ENCODE results near the gene ZDHHC11.
"Not testable (repeated sequence)": the region's sequence is repeated elsewhere in the genome, so short reads cannot be mapped to it uniquely, and the experiment has no call there.

ZDHHC11 gene

DNA sequence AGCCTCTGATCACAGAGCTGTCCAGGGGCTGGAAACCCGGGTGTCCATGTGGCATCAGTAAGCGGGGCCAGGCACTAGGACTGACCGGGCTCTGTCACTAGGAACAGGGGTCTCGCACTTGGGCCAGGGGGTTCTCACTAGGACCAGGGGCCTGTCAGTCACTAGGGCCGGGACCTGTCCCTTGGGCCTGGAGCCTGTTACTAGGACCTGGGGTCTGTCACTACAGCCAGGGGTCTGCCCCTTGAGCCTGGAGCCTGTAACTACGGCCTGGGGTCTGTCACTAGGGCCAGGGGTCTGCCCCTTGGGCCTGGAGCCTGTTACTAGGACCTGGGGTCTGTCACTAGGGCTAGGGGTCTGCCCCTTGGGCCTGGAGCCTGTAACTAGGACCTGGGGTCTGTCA lies 76.5 kb downstream of the ZDHHC11 start:
- not testable (repeated sequence) for DNase-seq

DNA sequence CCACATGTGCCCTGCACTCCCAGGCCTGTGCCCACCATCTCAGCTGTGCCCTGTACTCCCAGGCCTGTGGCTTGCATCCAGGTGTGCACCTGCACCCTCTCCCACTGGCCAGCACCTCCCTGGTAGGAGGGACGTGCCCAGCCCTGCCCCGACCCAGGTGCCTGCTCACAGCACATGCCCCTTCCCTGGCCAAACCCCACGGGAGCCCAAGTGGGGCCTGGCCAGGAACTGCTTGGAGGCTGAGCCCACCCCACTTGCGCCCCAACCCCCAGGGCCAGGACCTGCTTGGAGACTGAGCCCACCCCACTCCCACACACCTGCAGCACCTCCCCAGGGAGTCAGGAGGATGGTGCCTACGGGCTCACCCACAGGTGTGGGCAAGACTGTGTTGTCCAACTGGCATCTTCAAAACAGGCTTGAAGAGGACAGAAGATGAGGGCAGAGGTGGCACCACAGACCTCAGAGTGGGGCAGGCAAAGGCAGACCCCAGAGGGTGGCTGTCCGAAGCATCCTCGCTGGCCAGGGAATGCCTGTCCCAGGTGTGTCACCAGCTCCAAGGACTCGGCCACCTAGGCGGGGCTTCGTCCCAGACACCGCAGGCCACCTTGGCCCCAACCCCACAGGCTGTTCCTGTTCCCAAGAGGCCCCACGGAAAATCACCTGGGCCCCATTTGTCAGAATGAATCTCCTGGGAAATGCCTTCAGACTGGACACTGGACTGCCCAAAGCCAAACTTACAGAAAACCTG lies 77.1 kb downstream of the ZDHHC11 start:
- no peak for DNase-seq

GRCh38 chr5:772931-773330 lies 77.9 kb downstream of the ZDHHC11 start:
- DNase-seq = not testable (repeated sequence)

GRCh38 chr5:772547-772890 lies 78.3 kb downstream of the ZDHHC11 start:
- not testable (repeated sequence) for DNase-seq

GRCh38 chr5:771841-772546 lies 78.8 kb downstream of the ZDHHC11 start:
- not testable (repeated sequence) for DNase-seq

- DNase-seq = not testable (repeated sequence)
These were observed 79.6 kb downstream of the ZDHHC11 start for GRCh38 chr5:771087-771781.

- DNase-seq = not testable (repeated sequence)
These were observed 80.2 kb downstream of the ZDHHC11 start for GRCh38 chr5:770585-770984.

DNA sequence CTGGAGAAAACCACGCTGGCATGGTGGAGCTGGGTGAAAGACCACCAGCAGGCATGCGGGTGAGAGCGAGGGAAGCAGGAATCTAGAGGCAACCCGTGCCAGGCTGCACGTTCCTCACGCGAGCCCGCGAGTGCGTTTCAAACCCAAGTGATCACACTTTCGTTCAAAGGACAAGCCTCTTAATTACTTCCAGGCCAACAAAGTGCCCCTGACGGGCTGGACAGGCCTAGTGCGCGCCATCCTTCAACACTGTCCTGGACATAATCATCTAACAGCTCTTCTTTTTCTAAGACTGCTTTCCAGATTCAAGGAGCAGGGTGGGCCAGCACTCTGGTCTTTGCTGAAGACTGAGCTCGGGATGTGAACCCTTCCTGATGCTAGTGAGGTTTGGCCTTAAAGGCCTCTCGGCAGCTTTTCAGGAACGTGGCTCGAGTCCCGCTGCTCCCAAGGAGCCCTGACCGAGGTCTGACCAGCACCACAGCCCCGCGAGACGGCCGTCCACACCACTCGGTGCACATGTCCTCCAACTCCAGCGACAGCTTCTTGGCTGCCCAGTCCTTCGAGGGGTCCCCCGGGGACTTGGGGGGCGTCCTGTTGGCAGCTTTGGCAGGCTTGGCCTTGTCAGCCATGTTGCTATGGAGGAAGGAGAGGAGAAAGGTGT lies 81.2 kb downstream of the ZDHHC11 start:
- DNase-seq = not testable (repeated sequence)

- DNase-seq = no peak
These were observed 83.9 kb downstream of the ZDHHC11 start for GRCh38 chr5:766666-767431.

GRCh38 chr5:765948-766631 lies 84.7 kb downstream of the ZDHHC11 start:
- no peak for DNase-seq

- no peak for DNase-seq
These were observed 86.6 kb downstream of the ZDHHC11 start for GRCh38 chr5:763998-764781.

DNA sequence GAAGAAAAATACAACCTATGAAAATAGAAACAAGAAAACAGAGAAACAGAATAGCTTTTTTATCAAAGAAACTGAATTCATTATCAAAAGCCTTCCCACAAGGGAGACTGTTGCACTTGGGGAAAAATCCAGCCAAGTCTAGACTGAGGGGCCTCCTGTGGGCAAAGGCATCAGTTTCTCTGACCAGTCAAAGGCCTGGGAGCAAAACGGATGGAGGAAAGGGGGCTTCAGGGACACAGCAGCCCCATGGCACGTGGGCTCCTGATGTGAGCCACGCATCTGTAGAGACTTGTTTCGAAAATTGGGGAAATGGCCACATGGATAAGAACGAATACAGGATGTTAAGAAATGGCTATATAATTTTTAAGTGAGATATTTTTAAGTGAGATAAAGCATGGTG lies 87.4 kb downstream of the ZDHHC11 start:
- no peak for DNase-seq

DNA sequence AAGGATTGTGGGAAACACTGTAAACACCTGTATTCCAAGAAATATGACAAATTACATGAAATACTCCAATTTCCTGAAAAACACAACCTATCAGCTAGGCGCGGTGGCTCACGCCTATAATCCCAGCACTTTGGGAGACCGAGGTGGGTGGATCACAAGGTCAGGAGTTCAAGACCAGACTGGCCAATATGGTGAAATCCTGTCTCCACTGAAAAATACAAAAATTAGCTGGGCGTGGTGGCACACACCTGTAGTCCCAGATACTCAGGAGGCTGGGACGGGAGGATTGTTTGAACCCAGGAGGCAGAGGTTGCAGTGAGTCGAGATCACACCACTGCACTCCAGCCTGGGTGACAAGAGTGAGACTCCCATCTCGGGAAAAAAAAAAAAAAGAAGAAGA lies 87.8 kb downstream of the ZDHHC11 start:
- DNase-seq = not testable (repeated sequence)

DNA sequence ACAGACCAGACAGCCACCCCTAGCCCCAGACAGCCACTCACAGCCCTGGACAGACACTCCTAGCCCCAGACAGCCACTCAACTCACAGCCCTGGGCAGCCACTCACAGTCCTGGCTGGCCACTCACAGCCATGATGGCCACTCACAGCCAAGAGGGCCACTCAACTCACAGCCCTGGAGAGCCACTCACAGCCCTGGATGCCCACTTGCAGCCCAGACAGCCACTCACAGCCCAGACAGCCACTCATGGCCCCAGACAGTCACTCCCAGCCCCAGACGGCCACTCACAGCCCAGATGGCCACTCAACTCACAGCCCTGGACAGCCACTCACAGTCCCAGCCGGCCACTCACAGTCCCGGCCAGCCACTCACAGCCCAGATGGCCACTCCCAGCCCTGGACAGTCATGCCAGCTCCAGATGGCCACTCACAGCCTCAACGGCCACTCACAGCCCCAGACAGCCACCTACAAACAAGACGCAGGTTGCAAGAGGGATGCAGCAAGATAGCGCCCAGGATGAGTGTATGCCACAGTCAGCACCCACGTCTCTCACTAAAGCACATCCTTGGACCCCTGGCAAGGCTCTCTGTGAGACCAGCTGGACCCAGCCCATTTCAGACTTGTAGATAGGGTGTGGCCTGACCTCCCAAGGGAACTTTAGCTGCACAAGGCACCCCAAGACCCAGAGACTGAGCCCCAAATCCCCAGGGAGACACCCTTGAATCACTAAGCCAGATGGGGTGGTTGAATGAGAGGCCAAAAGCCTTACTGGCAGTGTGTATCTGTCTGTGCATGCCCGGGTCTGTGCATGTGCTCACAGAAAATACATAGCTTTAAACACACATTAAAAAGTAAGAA lies 88.7 kb downstream of the ZDHHC11 start:
- DNase-seq = no peak

DNA sequence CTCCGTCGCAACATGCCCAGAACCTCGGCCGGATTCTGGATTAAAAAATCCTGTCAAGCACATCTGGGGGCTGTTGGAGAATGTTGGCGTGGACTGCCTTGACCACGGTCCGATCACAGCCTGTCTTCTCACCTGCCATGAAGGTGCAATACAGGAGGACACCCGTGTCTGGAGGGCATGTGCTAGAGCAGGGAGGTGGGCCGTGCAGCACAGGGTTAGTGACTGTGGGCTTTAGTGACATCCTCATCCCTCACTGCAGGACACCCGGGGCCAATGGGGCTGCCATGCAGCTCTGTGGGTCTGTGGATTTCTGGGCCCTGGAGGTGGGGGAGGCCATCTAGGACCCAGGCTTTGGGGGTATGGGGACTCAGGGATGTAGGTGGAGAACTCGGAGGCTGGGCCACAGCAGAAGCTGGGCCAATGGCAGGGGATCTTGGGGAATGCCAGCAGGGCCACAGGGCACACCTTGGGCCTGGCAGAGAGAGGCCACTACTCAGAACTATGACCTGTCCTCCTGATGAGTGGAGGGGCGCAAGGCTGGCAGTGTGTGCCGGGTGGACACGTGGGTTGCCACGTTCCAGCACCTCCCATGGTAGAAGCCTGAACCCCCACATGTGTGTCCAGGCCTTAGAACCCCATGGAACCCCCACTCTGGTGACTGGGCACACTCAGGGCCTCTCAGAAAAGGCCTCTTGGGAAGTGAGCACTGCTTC lies 89.6 kb downstream of the ZDHHC11 start:
- no peak for DNase-seq

DNA sequence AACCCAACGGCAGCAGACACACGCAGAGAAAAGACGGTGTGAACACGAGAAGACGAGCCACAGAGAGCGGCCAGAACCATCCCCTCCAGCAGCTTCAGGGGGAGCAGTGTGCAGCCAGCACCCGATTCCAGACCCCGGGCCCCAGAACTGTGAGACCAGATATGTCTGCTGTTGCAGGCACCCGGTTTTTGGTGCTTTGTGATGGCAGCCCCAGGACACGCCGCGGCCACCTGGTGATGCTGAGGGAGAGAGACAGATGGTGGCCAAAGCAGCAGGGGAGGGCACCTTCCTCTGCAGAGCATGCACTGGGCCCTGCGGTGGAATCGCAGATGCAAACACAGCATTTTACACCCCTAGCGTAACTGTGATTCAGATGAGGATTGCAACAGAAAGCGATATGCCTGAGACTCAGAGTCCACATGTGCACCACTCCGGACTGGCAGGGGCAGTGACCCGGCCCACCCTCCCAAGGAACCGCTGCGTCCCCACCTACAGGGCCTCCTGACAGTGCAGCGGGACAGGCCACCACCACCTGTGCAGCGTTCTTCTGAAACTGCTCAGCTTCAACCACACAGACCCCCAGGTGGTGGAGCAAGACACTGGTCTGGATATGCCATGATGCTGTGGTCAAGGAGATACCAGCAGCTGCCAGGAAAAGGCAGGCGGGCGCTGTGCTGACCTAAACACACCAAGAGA lies 90.3 kb downstream of the ZDHHC11 start:
- no peak for DNase-seq

GRCh38 chr5:759781-760362 lies 90.9 kb downstream of the ZDHHC11 start:
- no peak for DNase-seq

GRCh38 chr5:759111-759751 lies 91.6 kb downstream of the ZDHHC11 start:
- no peak for DNase-seq

All from bone marrow (tissue), 2 donors.